ENCODE data around the gene TEX261.

The TEX261 gene

GRCh38 chr2:70981421-70981820 lies 13.3 kb downstream of the TEX261 start:
- DNase-seq = no peak

- no peak for DNase-seq
These were observed 15.0 kb downstream of the TEX261 start for GRCh38 chr2:70979626-70980025.

- no peak for DNase-seq
These were observed 15.5 kb downstream of the TEX261 start for GRCh38 chr2:70979180-70979488.

- no peak for DNase-seq
These were observed 16.1 kb downstream of the TEX261 start, which contains the start of gene ANKRD53 for GRCh38 chr2:70978341-70979179. Gene ANKRD53 (plus strand): TSS chr2:70978630. CDS start chr2:70978646, 16 bp downstream.

- no peak for DNase-seq
These were observed 17.0 kb downstream of the TEX261 start for GRCh38 chr2:70977605-70978205.

GRCh38 chr2:70975237-70975636 lies 19.4 kb downstream of the TEX261 start:
- no peak for DNase-seq

- no peak for DNase-seq
These were observed 20.1 kb downstream of the TEX261 start for GRCh38 chr2:70974592-70974991.

- DNase-seq = no peak
These were observed 27.5 kb downstream of the TEX261 start for GRCh38 chr2:70967189-70967588.

- no peak for DNase-seq
These were observed 28.0 kb downstream of the TEX261 start for GRCh38 chr2:70966681-70967080.

GRCh38 chr2:70965506-70965905 lies 29.2 kb downstream of the TEX261 start:
- no peak for DNase-seq

- peak; percentile 83 for DNase-seq
These were observed 29.9 kb downstream of the TEX261 start for GRCh38 chr2:70964596-70965386.

- DNase-seq = no peak
These were observed 30.5 kb downstream of the TEX261 start for GRCh38 chr2:70964133-70964532.

- no peak for DNase-seq
These were observed 31.5 kb downstream of the TEX261 start for GRCh38 chr2:70962885-70963878.

- no peak for DNase-seq
These were observed 32.3 kb downstream of the TEX261 start for GRCh38 chr2:70962211-70962884.

- DNase-seq = no peak
These were observed 33.1 kb downstream of the TEX261 start for GRCh38 chr2:70961648-70961994.

GRCh38 chr2:70960833-70961647 lies 33.6 kb downstream of the TEX261 start:
- DNase-seq = no peak

- DNase-seq = no peak
These were observed 34.5 kb downstream of the TEX261 start for GRCh38 chr2:70959851-70960832.

- DNase-seq = no peak
These were observed 35.4 kb downstream of the TEX261 start for GRCh38 chr2:70959271-70959761.

- DNase-seq = no peak
These were observed 35.9 kb downstream of the TEX261 start for GRCh38 chr2:70958759-70959158.

GRCh38 chr2:70957798-70958197 lies 36.9 kb downstream of the TEX261 start:
- DNase-seq = no peak
